Stimulated activated CD4-positive, alpha-beta T cell treated with anti-CD3 and anti-CD28 coated beads, Interleukin-2, amount 100 ng/mL, for 4 hours (primary cell): Measurements from ENCODE around the gene DDX17.

Experiments used
- DNase-seq: peaks from one replicate; pipeline ENCODE4 v3.0.0-alpha.2; 2020; ENCODE audit warnings: low read depth

Gene DDX17

GRCh38 chr22:38506118-38506962 lies at the start of gene DDX17:
Gene DDX17 (minus strand): TSS chr22:38506311.
- DNase-seq = peak; percentile 90

DNA sequence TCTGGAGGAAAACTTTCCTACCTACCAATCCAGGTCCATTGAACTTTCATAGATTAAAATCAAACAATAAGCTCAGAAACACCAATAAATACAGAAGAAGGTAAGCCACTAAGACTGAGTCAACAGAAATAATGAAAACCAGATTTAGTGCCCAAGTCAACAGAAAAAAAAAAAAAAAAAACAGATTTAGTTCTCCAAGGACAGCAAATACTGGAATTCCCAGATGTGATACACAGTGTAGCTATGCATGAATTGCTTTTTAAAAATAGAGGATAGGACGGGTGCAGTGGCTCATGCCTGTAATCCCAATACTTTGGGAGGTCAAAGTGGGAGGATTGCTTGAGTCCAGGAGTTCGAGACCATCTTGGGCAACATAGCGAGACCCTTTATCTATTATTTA lies 48.2 kb upstream of the DDX17 start:
- no peak for DNase-seq

DNA sequence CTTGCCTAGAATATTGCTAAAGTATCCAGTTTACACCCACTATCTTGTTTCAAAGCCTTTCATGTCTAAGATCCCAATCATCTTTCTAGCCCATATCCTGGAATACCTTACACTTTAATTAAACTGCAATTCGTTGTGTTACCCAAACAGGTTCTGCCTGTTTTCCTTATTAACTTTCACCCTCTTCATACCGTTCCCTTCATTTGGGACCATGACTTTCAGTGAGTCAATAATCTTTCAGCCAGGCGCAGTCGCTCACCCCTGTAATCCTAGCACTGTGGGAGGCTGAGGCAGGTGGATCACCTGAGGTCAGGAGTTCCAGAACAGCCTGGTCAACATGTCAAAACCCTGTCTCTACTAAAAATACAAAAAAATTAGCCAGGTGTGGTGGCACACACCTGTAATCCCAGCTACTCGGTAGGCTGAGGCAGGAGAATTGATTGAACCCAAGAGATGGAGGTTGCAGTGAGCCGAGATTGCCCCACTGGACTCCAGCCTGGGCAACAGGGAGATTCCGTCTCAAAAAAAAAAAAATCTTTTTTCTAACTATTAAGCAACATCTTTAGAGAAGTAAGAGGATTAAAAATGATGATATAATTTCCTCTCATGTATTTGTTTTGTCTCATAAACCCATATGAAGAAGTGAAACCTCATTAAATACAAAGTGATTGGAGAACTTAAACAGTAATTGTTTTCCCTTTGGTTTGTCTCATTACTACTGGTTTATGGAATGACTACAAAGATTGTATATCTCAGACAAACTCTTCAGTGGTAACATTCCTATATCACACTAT lies 43.2 kb upstream of the DDX17 start:
- no peak for DNase-seq

DNA sequence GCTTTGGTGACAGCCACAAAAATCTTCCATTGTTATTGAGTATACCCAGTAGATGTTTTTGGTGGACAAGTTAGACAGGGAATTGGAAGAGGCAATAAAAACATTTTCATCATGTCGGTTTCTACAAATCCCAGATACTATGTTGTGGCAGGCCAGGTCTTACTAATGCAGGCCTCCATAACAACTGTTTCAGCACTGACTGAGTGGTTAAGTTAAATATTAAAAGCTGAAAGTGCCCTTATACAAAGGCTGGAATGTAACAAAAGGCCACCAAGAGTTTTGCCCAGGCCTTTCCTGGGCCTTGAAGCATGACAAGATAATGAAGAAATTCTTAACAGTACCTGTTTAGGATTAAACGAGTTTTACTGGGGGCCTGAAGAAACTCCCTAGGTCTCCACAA lies 34.6 kb upstream of the DDX17 start:
- no peak for DNase-seq

GRCh38 chr22:38531251-38531938 lies 25.3 kb upstream of the DDX17 start:
- DNase-seq = no peak

- DNase-seq = no peak
Measured at GRCh38 chr22:38524429-38524828, 18.3 kb upstream of the DDX17 start.

- DNase-seq = no peak
Measured at GRCh38 chr22:38523479-38523878, 17.4 kb upstream of the DDX17 start.

DNA sequence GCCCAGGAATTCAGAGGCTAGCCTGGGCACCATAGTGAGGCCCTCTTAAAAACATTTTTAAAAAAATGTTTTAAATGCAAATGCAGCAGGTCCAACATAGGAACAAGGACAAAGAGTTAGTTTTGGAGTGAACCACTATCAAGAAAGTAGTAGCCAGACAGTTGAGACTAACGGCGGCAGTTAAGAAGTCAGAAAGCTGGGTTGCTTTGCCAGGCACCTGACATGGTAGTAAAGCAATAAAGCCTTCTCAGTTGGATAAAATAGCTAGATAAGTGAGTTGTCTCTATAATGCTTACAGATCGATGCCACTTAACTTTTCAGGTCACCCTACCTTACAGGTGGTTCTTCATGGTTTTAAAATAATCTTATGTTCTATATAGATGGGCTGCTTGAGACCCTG lies 16.9 kb upstream of the DDX17 start:
- no peak for DNase-seq

DNA sequence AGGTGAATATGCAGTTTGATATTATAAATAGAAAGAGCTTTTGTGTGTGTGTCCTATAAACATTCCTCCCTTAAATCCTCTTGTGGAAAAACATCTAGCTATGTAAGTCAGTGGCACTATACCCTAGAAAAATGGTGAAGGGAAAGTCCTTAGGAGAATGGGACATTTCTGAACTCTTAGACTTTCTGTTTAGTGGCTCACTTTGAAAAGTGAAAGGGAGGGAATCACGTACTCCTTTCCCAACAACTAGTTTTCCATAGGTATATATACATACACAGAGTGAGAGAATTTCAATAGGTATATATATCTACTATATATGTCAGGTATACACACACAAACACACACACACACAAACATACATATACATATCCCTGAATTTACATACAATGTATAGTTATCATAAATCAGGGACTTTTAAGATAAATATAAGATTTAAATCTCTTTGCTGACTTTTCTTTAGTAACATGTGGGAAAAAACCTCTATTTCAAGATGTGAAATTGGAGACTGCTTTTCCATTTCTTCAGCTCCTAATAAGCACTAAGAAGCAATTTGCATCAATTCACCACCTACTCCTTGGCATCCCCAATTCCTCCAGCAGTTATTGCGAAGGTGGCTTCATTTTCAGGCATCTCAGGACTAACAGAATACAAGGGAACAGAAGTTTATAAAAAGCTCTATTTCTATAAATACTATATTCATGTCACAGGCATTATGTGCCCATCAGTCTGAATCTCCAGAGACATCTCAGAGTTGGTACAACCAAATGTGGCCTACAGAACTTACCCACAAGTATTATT lies 13.5 kb upstream of the DDX17 start:
- DNase-seq = no peak

DNA sequence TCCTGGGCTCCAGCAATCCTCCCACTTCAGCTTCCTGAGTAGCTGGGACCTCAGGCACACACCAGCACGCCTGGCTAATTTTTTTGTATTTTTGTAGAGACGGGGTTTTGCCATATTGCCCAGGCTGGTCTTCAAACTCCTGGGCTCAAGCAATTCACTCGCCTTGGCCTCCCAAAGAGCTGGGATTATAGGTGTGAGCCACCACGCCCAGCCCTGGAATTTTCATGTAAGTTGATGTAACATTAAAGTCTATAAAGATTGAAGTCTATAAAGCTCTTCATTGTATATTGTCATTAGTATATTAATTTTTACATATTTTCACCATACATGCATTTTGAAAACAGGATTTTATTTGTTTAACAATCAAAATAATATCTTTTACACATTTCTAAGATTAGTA lies 12.5 kb upstream of the DDX17 start:
- no peak for DNase-seq

DNA sequence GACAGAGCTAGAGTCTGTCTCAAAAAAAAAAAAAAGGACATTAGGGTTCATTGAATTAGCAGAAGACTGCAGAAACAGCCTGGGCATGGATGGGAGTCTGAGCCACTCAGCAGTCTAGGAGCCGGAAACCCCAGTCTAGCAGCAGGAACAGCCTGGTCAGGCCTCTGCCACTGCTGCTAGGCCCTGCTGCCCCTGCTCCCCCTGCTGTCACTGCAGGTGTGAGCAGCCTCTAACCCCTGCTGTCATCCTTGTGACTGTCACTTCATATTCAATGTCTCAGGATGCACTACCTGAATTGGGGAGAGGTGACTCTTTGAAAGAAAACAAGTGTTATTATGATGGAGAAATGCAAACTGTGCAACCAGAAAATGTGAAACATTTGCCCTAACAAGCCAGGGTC lies 7.0 kb upstream of the DDX17 start:
- peak; percentile 32 for DNase-seq

- DNase-seq = no peak
Measured at GRCh38 chr22:38510416-38510970, 4.4 kb upstream of the DDX17 start.

DNA sequence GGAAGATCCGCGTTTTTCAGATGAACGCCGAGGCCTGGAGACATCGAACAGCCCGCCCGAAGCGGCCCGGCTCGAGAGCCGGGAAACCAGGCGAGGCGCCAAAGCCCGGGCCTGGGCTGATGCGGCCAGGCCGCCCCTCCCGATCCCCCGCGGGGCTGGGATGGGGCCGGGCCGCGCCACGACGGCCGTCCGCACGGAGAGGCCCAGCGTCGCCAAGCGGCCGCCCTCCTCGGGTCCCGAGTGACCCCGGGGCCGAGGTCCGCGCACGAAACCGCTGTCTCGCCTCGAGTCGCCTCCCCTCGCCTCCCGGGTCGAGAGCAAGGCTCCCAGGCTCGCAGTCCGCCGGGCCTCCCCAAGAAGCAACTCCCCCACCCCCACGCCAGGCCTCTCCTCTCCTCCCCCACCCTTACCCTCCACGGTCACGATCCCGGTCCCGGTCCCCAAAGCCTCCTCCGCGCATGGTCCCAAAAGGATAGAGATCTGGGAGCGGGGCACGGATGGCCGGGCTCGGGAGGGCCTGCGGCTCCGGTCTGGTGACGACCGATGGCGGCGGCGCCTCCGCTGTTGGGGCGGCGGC lies 482 bp downstream of the DDX17 start:
- DNase-seq = peak; percentile 43

- DNase-seq = peak; percentile 32
Measured at GRCh38 chr22:38504731-38505540, 1.2 kb downstream of the DDX17 start.

DNA sequence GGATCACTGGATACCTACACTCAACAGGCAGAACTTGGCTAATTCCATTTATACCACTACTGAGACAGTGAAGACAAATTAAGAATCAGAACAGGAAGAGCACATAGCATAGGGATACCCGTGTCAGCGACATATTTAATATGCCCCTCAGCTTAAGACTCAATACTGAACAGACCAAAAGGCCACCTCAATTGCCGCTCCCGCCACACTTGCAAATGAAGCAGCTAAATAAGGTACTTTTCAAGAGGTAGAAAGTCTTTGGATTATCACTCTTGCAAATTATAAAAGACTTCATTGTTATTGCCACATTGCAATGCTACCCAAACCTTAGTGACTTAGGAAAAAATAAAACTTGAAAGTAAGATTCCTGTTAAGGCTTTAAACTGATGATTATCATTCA lies 3.1 kb downstream of the DDX17 start:
- no peak for DNase-seq

DNA sequence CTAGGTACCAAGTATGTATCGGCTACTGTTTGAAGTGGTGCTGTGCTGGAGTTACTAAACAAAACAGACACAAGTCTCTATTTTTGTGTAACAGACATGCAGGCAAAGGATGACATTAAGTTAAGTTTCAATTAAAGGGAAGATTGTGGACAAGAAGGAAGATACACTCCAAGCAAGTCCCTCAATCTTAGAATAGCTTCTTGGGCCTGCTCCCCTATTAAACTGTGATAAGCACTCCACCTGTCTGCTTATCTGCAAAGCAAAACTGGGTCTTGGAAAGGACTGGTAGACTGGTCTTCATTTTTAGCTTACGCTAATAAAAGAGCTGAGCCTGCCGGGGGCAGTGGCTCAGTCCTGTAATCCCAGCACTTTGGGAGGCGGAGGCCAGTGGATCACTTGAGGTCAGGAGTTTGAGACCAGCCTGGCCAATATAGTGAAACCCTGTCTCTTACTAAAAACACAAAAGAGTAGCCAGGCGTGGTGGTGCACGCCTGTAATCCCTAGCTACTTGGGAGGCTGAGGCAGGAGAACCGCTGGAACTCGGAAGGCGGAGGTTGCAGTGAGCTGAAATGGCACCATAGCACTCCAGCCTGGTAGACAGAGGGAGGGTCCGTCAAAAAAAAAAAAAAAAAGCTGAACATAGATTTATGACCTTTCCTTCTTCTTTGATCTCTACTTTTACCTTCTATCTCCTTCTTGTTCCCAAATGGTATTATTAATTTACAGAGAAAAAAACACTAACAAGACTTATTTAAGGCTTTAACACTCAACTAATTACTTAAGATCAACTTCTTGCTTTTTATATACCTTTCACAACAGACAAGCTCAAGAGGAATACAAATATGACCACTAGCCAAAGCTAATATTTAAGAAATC lies 4.1 kb downstream of the DDX17 start:
- DNase-seq = no peak

- no peak for DNase-seq
Measured at GRCh38 chr22:38497869-38498268, 8.2 kb downstream of the DDX17 start.

- DNase-seq = no peak
Measured at GRCh38 chr22:38494939-38495338, 11.2 kb downstream of the DDX17 start.

DNA sequence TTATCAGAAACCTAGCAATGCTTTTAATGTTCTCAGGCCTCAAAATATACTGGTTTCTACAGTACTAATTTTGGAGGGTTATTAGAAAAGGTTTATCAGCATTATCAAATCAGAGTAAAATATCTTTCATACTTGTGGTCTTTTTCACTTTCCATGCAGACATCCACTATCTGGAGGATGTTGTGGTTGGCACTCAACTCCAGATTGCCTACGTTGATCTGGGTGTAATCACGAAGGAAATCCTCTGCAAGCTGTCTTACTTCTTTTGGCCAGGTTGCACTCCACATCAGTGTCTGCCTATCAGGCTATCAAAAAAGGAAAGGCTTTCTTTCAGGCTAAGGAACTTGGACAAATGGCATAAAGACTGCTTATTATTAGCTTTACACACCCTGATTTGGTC lies 11.6 kb downstream of the DDX17 start:
- DNase-seq = no peak
